Heart right ventricle (tissue), 16 donors: Measurements from ENCODE around the gene KRTAP4-16. TPM values are rescaled to one million over a fixed set of nuclear protein-coding genes. Genes with fewer than 3 reads are reported as not detected.
"Not testable (repeated sequence)": the region's sequence is repeated elsewhere in the genome, so short reads cannot be mapped to it uniquely, and the experiment has no call there.

Source experiments
- ATAC-seq, 8 donors: fragments of 200-7000 bp; cut with Tn5 transposase; one replicate each; pipeline ENCODE4 v1.9.1; 2020; ENCODE audit warnings: mild to moderate bottlenecking in 8 of 8, moderate library complexity in 8 of 8, moderate number of reproducible peaks in 1 of 8
- DNase-seq, 2 donors: peaks; one replicate each; pipeline ENCODE4 v3.0.0-alpha.2; 2020
- H3K27ac ChIP-seq, 10 donors: fragments of 200-600 bp; sonication (generic) in 2 of 10; one replicate each; pipeline versions ENCODE4 v1.5.0 to v1.8.0; 2020 to 2022; ENCODE audit warnings: mild to moderate bottlenecking in 3 of 10
- H3K27me3 ChIP-seq, 7 donors: fragments of 200-600 bp; one replicate each; pipeline ENCODE4 v1.8.0; 2021 to 2022; ENCODE audit warnings: mild to moderate bottlenecking in 2 of 7
- H3K36me3 ChIP-seq, 9 donors: fragments of 200-600 bp; sonication (generic) in 1 of 9; one replicate each; pipeline versions ENCODE4 v1.5.0 to v1.8.0; 2020 to 2022; ENCODE audit warnings: mild to moderate bottlenecking in 2 of 9
- H3K4me1 ChIP-seq, 9 donors: fragments of 200-600 bp; sonication (generic) in 1 of 9; one replicate each; pipeline versions ENCODE4 v1.5.0 to v1.8.0; 2020 to 2022; ENCODE audit warnings: mild to moderate bottlenecking in 4 of 9
- H3K4me3 ChIP-seq, 10 donors: fragments of 200-600 bp; sonication (generic) in 2 of 10; one replicate each; pipeline versions ENCODE4 v1.5.0 to v1.8.0; 2020 to 2022; ENCODE audit warnings: mild to moderate bottlenecking in 7 of 10, moderate library complexity in 2 of 10
- H3K9me3 ChIP-seq, 11 donors: fragments of 200-600 bp in 10 of 11; sonication (generic) in 2 of 11; one replicate each; pipeline versions ENCODE4 v1.5.0 to v1.8.0; 2013 to 2022; ENCODE audit warnings: mild to moderate bottlenecking in 2 of 11, control low read depth in 1 of 11, moderate library complexity in 1 of 11
- WGBS, 2 donors: extraction: QIAGEN DNeasy Blood & Tissue Kit; methylation state at CpG; one replicate each; pipeline ENCODE4 v1.1.7; 2013; ENCODE audit warnings: inconsistent platforms in 1 of 2; 5-methylcytosine and 5-hydroxymethylcytosine counted together
- intact Hi-C, 10 donors: fragments of 100-400 bp; cut with DNase I; formaldehyde crosslinking; loops; one replicate each; pipeline versions ENCODE4 v1.11.1 to v1.14.2; 2022
- polyA plus RNA-seq, 2 donors: library from polyadenylated mRNA; stranded (reverse); fragments of 200-250 nt; gene quantifications; one replicate each; pipeline ENCODE4 v1.2.3, GENCODE V29; 2013
- total RNA-seq, 10 donors: library from RNA; stranded (reverse); fragmentation: NEBNext Ultra II Directional in 3 of 10; extraction: Animal tissue kit (Norgen Biotek cat#: 25700) in 3 of 10; gene quantifications; one replicate each; pipeline versions ENCODE4 v1.2.1 to v1.2.4, GENCODE V29; 2021 to 2023
- TF ChIP-seq, protein P1 (sequence below), 9 donors: fragments of 200-600 bp; sonication (generic) in 2 of 9; IDR thresholded peaks; one replicate each; pipeline versions ENCODE4 v1.5.0 to v1.8.0; 2021 to 2022; ENCODE audit warnings: antibody characterized with exemption in 9 of 9, mild to moderate bottlenecking in 5 of 9, moderate library complexity in 1 of 9
- donor health status: Arrhythmogenic right ventricular cardiomyopathy.
- donor health status: ischemic (EF 13 %, LVEDD 7.1; RV severe dilation, severe dysfunction).
- donor health status: healthy with polysubstance abuse.
- donor health status: DM: no; HTN: yes; CAD: no.
- donor health status: DM: no; HTN: no; CAD: no.
- donor health status: ischemic (EF 25% LVEDD 6.9; RV normal size, moderate dysfunction).
- donor health status: ischemic (EF 25% LVEDD 5.7; RV mildly dilated, moderate dysfunction).
- donor health status: healthy.
- donor health status: DM: yes; HTN: yes; CAD: no.
- donor health status: Ischemic cardiomyopathy.
- donor health status: ischemic (EF 35%, LVEDD 5.7; RV mildly dilated, moderate dysfunction).
- donor health status: nonischemic (EF 11% LVEDD 7.7; RV severe dilation, severe dysfunction).
- donor health status: DM: yes; HTN: yes; CAD: no.
- donor health status: PGD.
- donor health status: ischemic (EF 29% LVEDD 5.4; RV normal size, mild dysfunction).
- donor health status: nonischemic (EF 23%, LVEDD 6.1; RV moderate dilation, normal function).

KRTAP4-16 gene
- total and polyA plus RNA-seq, 12 donors, result not detected

DNA sequence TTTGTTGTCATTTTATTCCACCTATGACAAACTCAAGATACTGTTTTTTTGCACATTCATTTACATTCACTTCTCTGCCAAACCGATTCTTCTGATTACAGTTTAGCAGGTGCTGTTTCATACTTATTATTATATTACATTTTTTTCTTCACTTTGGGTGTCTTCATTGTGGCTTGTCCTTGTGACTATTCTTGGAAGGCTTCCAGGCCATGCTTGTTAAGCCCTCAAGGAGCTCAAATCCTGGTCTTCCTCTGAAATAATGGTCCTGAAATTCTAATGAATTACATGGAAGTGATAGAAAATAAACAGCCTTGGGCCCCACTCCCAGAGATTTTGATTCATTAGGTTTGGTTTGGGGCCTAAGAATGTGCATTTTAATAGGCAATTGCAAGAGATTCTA is 37.7 kb downstream of the KRTAP4-16 start:
- Histone ChIP-seq H3K27me3 (peaks cover 0 to 53% (median 35%) of the 10 kb centered on the region in 7 donors), H3K4me3 (no peak overlapping the region), H3K27ac (no peak overlapping the region), H3K4me1 (no peaks in the 10 kb centered on the region), H3K36me3 (no peaks in the 10 kb centered on the region), H3K9me3 (no peaks in the 10 kb centered on the region)
- 84 to 87% methylated on average over 1 of the region's 1 CpG for WGBS, 2 donors
- DNase-seq (no peak), ATAC-seq (no peak)
- intact Hi-C loops, result no loop called here
- TF ChIP-seq, protein P1, sequence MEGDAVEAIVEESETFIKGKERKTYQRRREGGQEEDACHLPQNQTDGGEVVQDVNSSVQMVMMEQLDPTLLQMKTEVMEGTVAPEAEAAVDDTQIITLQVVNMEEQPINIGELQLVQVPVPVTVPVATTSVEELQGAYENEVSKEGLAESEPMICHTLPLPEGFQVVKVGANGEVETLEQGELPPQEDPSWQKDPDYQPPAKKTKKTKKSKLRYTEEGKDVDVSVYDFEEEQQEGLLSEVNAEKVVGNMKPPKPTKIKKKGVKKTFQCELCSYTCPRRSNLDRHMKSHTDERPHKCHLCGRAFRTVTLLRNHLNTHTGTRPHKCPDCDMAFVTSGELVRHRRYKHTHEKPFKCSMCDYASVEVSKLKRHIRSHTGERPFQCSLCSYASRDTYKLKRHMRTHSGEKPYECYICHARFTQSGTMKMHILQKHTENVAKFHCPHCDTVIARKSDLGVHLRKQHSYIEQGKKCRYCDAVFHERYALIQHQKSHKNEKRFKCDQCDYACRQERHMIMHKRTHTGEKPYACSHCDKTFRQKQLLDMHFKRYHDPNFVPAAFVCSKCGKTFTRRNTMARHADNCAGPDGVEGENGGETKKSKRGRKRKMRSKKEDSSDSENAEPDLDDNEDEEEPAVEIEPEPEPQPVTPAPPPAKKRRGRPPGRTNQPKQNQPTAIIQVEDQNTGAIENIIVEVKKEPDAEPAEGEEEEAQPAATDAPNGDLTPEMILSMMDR (IDR thresholded peaks at IDR 0.05), result no peak

DNA sequence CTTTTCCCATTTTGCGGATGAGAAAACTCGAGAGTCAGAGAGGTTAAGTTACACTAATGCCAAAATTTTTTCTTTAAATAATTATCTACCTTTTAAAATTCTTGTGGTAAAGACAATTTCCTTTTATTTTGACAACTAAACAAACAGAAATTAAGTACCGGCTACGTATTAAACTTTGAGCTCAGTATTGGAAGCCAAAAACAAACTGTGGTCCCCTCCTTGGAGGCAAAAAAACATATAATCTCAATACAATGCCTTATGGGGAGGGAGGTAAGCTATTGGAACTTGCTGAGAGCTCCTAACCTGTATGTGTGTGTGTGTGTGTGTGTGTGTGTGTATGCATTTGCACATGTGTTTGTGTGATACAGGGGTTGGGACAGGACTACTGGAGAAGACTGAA is 38.6 kb downstream of the KRTAP4-16 start:
- ATAC-seq (no peak), DNase-seq (no peak)
- TF ChIP-seq, protein P1 (IDR thresholded peaks at IDR 0.05), result no peak
- no peaks in the 10 kb centered on the region for H3K36me3 ChIP-seq
- H3K27me3 ChIP-seq, result peaks cover 0 to 61% (median 43%) of the 10 kb centered on the region in 7 donors
- H3K4me1 ChIP-seq, result no peaks in the 10 kb centered on the region
- WGBS, 2 donors, result 89% methylated on average over 4 of the region's 4 CpGs
- no peak overlapping the region for H3K27ac ChIP-seq
- H3K4me3 ChIP-seq, result no peak overlapping the region
- intact Hi-C loops, result no loop called here
- H3K9me3 ChIP-seq, result no peaks in the 10 kb centered on the region

DNA sequence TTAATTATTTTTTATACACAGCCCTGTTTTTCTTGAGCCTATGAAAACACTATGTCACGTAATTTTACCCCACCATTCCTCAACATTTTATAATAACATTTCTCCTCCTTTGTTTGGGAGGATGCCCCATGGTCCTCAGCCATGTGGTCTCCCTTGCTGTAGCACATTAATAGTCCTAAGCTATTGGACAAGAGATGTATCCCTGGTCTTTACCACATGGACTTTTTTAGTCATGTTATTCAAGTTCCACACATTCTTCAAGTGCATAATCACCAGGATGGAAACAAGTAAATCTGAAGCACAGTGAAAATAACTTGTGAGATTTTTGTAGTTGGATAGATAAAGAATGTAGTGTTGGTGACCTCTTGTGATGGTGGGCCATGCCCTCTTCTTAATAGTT is 40.0 kb downstream of the KRTAP4-16 start:
- TF ChIP-seq, protein P1 (IDR thresholded peaks at IDR 0.05), result no peak
- Histone ChIP-seq H3K27ac (no peak overlapping the region), H3K27me3 (peaks cover 0 to 76% (median 51%) of the 10 kb centered on the region in 7 donors), H3K4me1 (no peaks in the 10 kb centered on the region), H3K9me3 (peaks cover 0 to 7% (median 0%) of the 10 kb centered on the region in 11 donors), H3K36me3 (no peaks in the 10 kb centered on the region), H3K4me3 (no peak overlapping the region)
- intact Hi-C loops, result no loop called here
- DNase-seq, result no peak
- 69 to 76% methylated on average over 1 of the region's 1 CpG for WGBS, 2 donors
- no peak for ATAC-seq

GRCh38 chr17:41060052-41060604 is 41.9 kb downstream of the KRTAP4-16 start, which contains the start of gene KRTAP2-3:
TSS of gene KRTAP2-3 (minus strand) at chr17:41060114. CDS start at chr17:41060050, 64 bp downstream.
- WGBS, 2 donors, result 60 to 61% methylated on average over 6 of the region's 6 CpGs
- intact Hi-C loops, result no loop called here
- H3K4me1 ChIP-seq, result no peaks in the 10 kb centered on the region
- H3K4me3 ChIP-seq, result no peak within 1 kb of the TSS
- peaks cover 0 to 7% (median 0%) of the 10 kb centered on the region in 11 donors for H3K9me3 ChIP-seq
- TF ChIP-seq, protein P1 (IDR thresholded peaks at IDR 0.05), result no peak
- peaks cover 0 to 82% (median 58%) of the 10 kb centered on the region in 7 donors for H3K27me3 ChIP-seq
- ATAC-seq (no peak), DNase-seq (no peak)
- H3K36me3 ChIP-seq, result no peaks in the 10 kb centered on the region
- H3K27ac ChIP-seq, result no peak within 1 kb of the TSS

DNA sequence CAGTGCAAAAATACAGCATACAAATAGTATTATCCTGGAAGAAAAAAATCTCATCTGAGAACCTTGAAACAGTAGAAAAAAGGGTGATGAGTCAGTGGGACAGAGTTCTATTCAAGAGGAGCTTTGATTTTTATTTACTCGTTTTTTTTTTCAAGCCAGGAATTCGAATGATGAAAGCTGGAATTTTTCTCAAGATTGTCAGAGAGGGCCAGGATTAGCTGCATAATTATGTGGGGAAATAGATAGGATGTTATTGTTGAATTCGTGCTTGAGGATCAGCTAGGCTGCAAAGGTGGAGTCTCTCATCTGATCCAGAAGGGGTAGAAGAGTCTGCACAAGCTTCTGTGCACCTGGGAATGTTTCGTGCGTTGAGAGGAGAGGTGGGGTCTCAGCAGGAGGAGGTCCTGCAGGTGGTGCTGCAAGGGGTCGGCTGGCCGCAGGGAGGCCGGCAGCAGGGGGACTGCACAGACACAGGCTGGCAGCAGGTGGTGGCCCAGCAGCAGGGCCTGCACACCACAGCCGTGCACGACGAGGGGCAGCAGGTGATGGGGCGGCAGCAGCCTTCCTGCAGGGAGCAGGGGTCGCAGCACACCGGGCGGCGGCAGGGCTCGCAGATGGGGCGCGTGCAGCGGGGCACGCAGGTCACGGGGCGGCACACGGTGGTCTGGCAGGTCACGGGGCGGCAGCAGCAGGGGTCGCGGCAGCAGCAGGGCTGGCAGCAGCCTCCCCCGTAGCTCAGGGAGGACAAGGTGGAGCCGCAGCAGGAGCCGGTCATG is 42.5 kb downstream of the KRTAP4-16 start:
- peaks cover 0 to 76% (median 55%) of the 10 kb centered on the region in 7 donors for H3K27me3 ChIP-seq
- peak in 1 of 8 donors; percentile 53 for ATAC-seq
- DNase-seq, H3K27ac ChIP-seq, H3K4me3 ChIP-seq, H3K36me3 ChIP-seq, intact Hi-C loops, H3K4me1 ChIP-seq, H3K9me3 ChIP-seq: not testable (repeated sequence)
- WGBS, 2 donors, result 23 to 28% methylated on average over 9 to 12 of the region's 31 CpGs
